K562 treated with DMSO at 1 percent for 4 hours (cell line): ENCODE results near the gene OPTC. TPM values are rescaled to one million over a fixed set of nuclear protein-coding genes. Genes with fewer than 3 reads are reported as not detected.

Source experiments
- total RNA-seq: library from RNA; unstranded; fragments of 300-600 nt; gene quantifications from 2 replicates; pipeline ENCODE4 v1.2.3, GENCODE V29; 2022; ENCODE audit not compliant: insufficient read depth

Gene OPTC, protein sequence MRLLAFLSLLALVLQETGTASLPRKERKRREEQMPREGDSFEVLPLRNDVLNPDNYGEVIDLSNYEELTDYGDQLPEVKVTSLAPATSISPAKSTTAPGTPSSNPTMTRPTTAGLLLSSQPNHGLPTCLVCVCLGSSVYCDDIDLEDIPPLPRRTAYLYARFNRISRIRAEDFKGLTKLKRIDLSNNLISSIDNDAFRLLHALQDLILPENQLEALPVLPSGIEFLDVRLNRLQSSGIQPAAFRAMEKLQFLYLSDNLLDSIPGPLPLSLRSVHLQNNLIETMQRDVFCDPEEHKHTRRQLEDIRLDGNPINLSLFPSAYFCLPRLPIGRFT
- not detected in 2 replicates for total RNA-seq

DNA sequence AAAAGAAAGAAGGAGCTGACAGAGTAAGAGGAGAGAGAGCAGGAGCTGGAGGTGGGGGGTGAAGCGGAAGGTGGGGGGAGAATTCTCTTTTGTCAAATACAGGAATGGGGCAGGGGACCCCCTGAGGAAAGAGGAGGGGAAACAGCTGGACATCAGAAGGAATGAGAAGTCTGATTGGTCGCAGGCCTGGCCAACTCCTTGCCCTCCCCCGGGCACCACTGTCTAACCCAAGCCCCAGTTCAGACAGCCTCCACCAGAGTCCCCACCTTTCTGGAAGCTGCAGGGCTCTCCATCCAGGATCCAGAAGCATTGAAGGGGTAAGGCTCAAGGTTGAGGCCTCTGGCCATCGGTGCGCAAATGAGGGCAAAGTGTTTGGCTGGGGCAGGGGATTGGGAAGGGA is at the start of gene OPTC:
Gene OPTC (plus strand): TSS at position 253 of the 400 bp plus-strand sequence. CDS start 1,853 bp downstream, outside the sequence.

DNA sequence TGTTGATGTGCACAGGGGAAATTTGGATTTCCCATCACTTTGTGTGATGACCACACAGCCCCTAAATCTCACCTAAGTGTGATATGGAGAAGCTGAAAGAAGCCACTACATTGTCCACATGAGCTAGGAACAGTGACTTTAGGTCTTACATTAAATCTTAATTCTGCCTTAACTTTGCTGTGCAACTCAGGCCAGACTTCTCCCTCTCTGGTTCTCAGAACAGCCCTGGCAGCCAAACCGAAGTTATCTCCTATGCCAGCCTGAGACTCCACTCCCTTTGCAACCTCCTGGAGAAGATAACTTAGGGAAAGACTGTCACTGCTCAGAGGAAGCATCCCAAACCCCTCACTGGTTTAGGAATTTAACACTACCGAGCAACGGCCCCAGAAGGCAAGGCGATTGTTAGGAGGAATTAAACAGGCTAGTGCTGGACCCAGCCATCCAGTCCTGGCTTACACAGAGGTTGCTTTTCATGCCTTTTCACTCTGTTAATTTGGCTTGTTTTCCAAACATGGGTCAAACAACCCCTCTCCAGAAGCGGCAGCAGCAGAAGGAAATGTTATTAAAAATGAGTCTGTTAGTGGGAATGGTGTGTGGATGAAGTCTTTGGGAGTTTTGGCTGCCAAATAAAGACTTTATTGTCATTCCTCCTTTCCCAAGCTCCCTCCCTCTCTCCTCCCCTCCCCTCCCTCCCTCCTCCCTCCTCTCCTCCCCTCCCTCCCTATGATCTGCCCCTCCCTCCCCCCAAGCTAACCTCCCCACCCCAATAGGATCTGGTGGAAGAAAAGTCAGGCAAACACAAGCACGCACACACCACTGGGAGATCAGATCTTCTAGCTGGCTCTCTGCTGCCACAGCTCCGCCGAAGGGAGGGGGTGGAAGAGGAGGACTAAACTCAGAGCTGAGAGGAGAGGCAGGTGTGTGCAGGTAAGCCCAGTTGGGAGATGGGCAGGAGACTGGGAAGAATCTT is 18.7 kb upstream of the OPTC start, which contains the start of gene PRELP:
Gene PRELP (plus strand): TSS at position 795 of the 970 bp plus-strand sequence. CDS start 7,379 bp downstream, outside the sequence.

Other genes with a start within 250 kb of the OPTC start
- 11.5 and 11.8 TPM in 2 replicates for gene BTG2, start 188.6 kb upstream of the OPTC start, total RNA-seq
- gene FMOD, start 143.0 kb upstream of the OPTC start, total RNA-seq = not detected in 2 replicates
- not detected in 2 replicates for gene PRELP, start 18.3 kb upstream of the OPTC start, total RNA-seq
- 12.7 and 14.8 TPM in 2 replicates for gene ATP2B4, start 132.7 kb downstream of the OPTC start, total RNA-seq